Endothelial cell of umbilical vein (primary cell): ENCODE measurements around the gene MACROD2.

Experiments used
- CTCF ChIP-seq, 2 donors: IDR thresholded peaks; 1 replicate in 1 of 2; 2 replicates in 1 of 2; pipeline ENCODE4 v1.5.1; 2011; ENCODE audit warnings: low read length in 2 of 2, mild to moderate bottlenecking in 2 of 2, moderate library complexity in 2 of 2, control low read depth in 1 of 2, inconsistent platforms in 1 of 2, low read depth in 1 of 2; ENCODE audit not compliant: insufficient read depth in 1 of 2; ENCODE audit errors: extremely low read depth in 1 of 2
- JUN ChIP-seq: IDR thresholded peaks from 2 replicates; pipeline ENCODE4 v1.6.1; 2011; ENCODE audit warnings: borderline replicate concordance, low read depth; ENCODE audit not compliant: insufficient read length, insufficient read depth
- MAX ChIP-seq: IDR thresholded peaks from 2 replicates; pipeline ENCODE4 v1.6.1; 2011; ENCODE audit not compliant: insufficient read depth, insufficient read length
- POLR2A ChIP-seq: IDR thresholded peaks from 2 replicates; pipeline ENCODE4 v1.6.1; 2012; ENCODE audit warnings: low read depth, mild to moderate bottlenecking, control low read depth, low read length
- POLR2AphosphoS5 ChIP-seq: IDR thresholded peaks from 2 replicates; pipeline ENCODE4 v1.6.1; 2012; ENCODE audit warnings: low read depth, mild to moderate bottlenecking, control low read depth, low read length, moderate library complexity; ENCODE audit not compliant: insufficient read depth

GRCh38 chr20:15378151-15378550 is 1382.8 kb downstream of the MACROD2 start:
- no peak for TF ChIP-seq CTCF (IDR thresholded peaks at IDR 0.05; ENCODE audit: extremely low read depth in 1 of 2, insufficient read depth in 1 of 2, low read depth in 1 of 2, low read length in 2 of 2)
- TF ChIP-seq POLR2A, result no peak
- no peak for TF ChIP-seq POLR2AphosphoS5
- no peak for TF ChIP-seq JUN
- no peak for TF ChIP-seq MAX
